Activated naive CD4-positive, alpha-beta T cell treated with anti-CD3 and anti-CD28 coated beads, Interleukin-2, amount 50 U/mL, for 24 hours (primary cell): Measurements from ENCODE around the gene ANXA6.

Experiments
- H3K27ac Mint-ChIP-seq: one replicate; pipeline ENCODE4 v1.8.0; 2021; ENCODE audit warnings: mild to moderate bottlenecking, mixed read lengths
- H3K27me3 Mint-ChIP-seq: one replicate; pipeline ENCODE4 v1.8.0; 2021; ENCODE audit warnings: mixed read lengths
- H3K36me3 Mint-ChIP-seq: one replicate; pipeline ENCODE4 v1.8.0; 2021; ENCODE audit warnings: mixed read lengths
- H3K4me1 Mint-ChIP-seq: one replicate; pipeline ENCODE4 v1.8.0; 2021; ENCODE audit warnings: mixed read lengths
- H3K4me3 Mint-ChIP-seq: one replicate; pipeline ENCODE4 v1.8.0; 2021; ENCODE audit warnings: mild to moderate bottlenecking, mixed read lengths
- H3K9me3 Mint-ChIP-seq: one replicate; pipeline ENCODE4 v1.8.0; 2021; ENCODE audit warnings: mixed read lengths

ANXA6 gene

GRCh38 chr5:151066920-151067319 lies 90.7 kb downstream of the ANXA6 start:
- H3K36me3 Mint-ChIP-seq = peaks cover under 1% of the 10 kb centered on the region
- H3K4me3 Mint-ChIP-seq = no peak overlapping the region
- peaks cover 77% of the 10 kb centered on the region for H3K4me1 Mint-ChIP-seq
- no peaks in the 10 kb centered on the region for H3K9me3 Mint-ChIP-seq
- no peaks in the 10 kb centered on the region for H3K27me3 Mint-ChIP-seq
- H3K27ac Mint-ChIP-seq = peak overlapping the region; percentile 32

- Mint-ChIP-seq H3K36me3 (peaks cover 10% of the 10 kb centered on the region), H3K4me3 (no peak overlapping the region), H3K27ac (peak overlapping the region; percentile 81), H3K9me3 (no peaks in the 10 kb centered on the region), H3K4me1 (peaks cover 77% of the 10 kb centered on the region), H3K27me3 (no peaks in the 10 kb centered on the region)
These were observed 92.0 kb downstream of the ANXA6 start for GRCh38 chr5:151065609-151066008.

- H3K9me3 Mint-ChIP-seq = no peaks in the 10 kb centered on the region
- H3K36me3 Mint-ChIP-seq = peaks cover 10% of the 10 kb centered on the region
- no peaks in the 10 kb centered on the region for H3K27me3 Mint-ChIP-seq
- H3K4me3 Mint-ChIP-seq = no peak overlapping the region
- H3K27ac Mint-ChIP-seq = no peak overlapping the region
- peaks cover 77% of the 10 kb centered on the region for H3K4me1 Mint-ChIP-seq
These were observed 92.6 kb downstream of the ANXA6 start for GRCh38 chr5:151064916-151065499.

GRCh38 chr5:151063142-151063989 lies 94.2 kb downstream of the ANXA6 start:
- H3K4me3 Mint-ChIP-seq = peak overlapping the region; percentile 3

GRCh38 chr5:151062405-151063141 lies 95.0 kb downstream of the ANXA6 start:
- H3K4me3 Mint-ChIP-seq = peak overlapping the region; percentile 3
- no peak overlapping the region for H3K27ac Mint-ChIP-seq
- peaks cover 15% of the 10 kb centered on the region for H3K36me3 Mint-ChIP-seq
- H3K4me1 Mint-ChIP-seq = peaks cover 64% of the 10 kb centered on the region
- H3K9me3 Mint-ChIP-seq = no peaks in the 10 kb centered on the region
- H3K27me3 Mint-ChIP-seq = no peaks in the 10 kb centered on the region

More at GRCh38 chr5:151063142-151063989, 94.2 kb downstream of the ANXA6 start:
- Mint-ChIP-seq H3K27ac (peak overlapping the region; percentile 93), H3K9me3 (no peaks in the 10 kb centered on the region), H3K27me3 (no peaks in the 10 kb centered on the region), H3K36me3 (peaks cover 15% of the 10 kb centered on the region), H3K4me1 (peaks cover 72% of the 10 kb centered on the region)

- Mint-ChIP-seq H3K4me3 (no peak overlapping the region), H3K27me3 (no peaks in the 10 kb centered on the region), H3K36me3 (peaks cover 15% of the 10 kb centered on the region), H3K9me3 (no peaks in the 10 kb centered on the region), H3K4me1 (peaks cover 48% of the 10 kb centered on the region), H3K27ac (no peak overlapping the region)
These were observed 96.8 kb downstream of the ANXA6 start for GRCh38 chr5:151060742-151061141.

- Mint-ChIP-seq H3K27ac (peak overlapping the region; percentile 97), H3K36me3 (peaks cover 15% of the 10 kb centered on the region), H3K4me1 (peaks cover 39% of the 10 kb centered on the region), H3K9me3 (no peaks in the 10 kb centered on the region), H3K27me3 (no peaks in the 10 kb centered on the region), H3K4me3 (peak overlapping the region; percentile 68)
These were observed 98.6 kb downstream of the ANXA6 start for GRCh38 chr5:151058891-151059489.

GRCh38 chr5:151058301-151058700 lies 99.3 kb downstream of the ANXA6 start:
- no peaks in the 10 kb centered on the region for H3K9me3 Mint-ChIP-seq
- H3K27me3 Mint-ChIP-seq = no peaks in the 10 kb centered on the region
- peaks cover 15% of the 10 kb centered on the region for H3K36me3 Mint-ChIP-seq
- peaks cover 37% of the 10 kb centered on the region for H3K4me1 Mint-ChIP-seq
- no peak overlapping the region for H3K27ac Mint-ChIP-seq
- no peak overlapping the region for H3K4me3 Mint-ChIP-seq

- no peaks in the 10 kb centered on the region for H3K27me3 Mint-ChIP-seq
- no peaks in the 10 kb centered on the region for H3K9me3 Mint-ChIP-seq
- peak overlapping the region; percentile 65 for H3K27ac Mint-ChIP-seq
- peaks cover 26% of the 10 kb centered on the region for H3K4me1 Mint-ChIP-seq
- H3K36me3 Mint-ChIP-seq = peaks cover 12% of the 10 kb centered on the region
- no peak overlapping the region for H3K4me3 Mint-ChIP-seq
These were observed 100.9 kb downstream of the ANXA6 start for GRCh38 chr5:151056379-151057325.

- Mint-ChIP-seq H3K27me3 (no peaks in the 10 kb centered on the region), H3K9me3 (no peaks in the 10 kb centered on the region), H3K4me1 (peaks cover 15% of the 10 kb centered on the region), H3K36me3 (peaks cover 5% of the 10 kb centered on the region), H3K4me3 (no peak overlapping the region), H3K27ac (peak overlapping the region; percentile 18)
These were observed 102.2 kb downstream of the ANXA6 start for GRCh38 chr5:151055336-151055735.

GRCh38 chr5:151054709-151055108 lies 102.9 kb downstream of the ANXA6 start:
- Mint-ChIP-seq H3K4me1 (peaks cover 9% of the 10 kb centered on the region), H3K9me3 (no peaks in the 10 kb centered on the region), H3K36me3 (peaks cover 4% of the 10 kb centered on the region), H3K27ac (no peak overlapping the region), H3K4me3 (no peak overlapping the region), H3K27me3 (no peaks in the 10 kb centered on the region)

GRCh38 chr5:151053796-151054462 lies 103.7 kb downstream of the ANXA6 start:
- H3K4me1 Mint-ChIP-seq = peaks cover 1% of the 10 kb centered on the region
- H3K36me3 Mint-ChIP-seq = no peaks in the 10 kb centered on the region
- no peak overlapping the region for H3K4me3 Mint-ChIP-seq
- H3K27me3 Mint-ChIP-seq = no peaks in the 10 kb centered on the region
- peak overlapping the region; percentile 76 for H3K27ac Mint-ChIP-seq
- H3K9me3 Mint-ChIP-seq = no peaks in the 10 kb centered on the region

- Mint-ChIP-seq H3K4me3 (no peak overlapping the region), H3K9me3 (no peaks in the 10 kb centered on the region), H3K4me1 (no peaks in the 10 kb centered on the region), H3K27me3 (no peaks in the 10 kb centered on the region), H3K36me3 (peaks cover 2% of the 10 kb centered on the region), H3K27ac (no peak overlapping the region)
These were observed 104.7 kb downstream of the ANXA6 start for GRCh38 chr5:151052836-151053235.

GRCh38 chr5:151051931-151052608 lies 105.5 kb downstream of the ANXA6 start:
- H3K27ac Mint-ChIP-seq = peak overlapping the region; percentile 1
- H3K27me3 Mint-ChIP-seq = no peaks in the 10 kb centered on the region
- no peaks in the 10 kb centered on the region for H3K4me1 Mint-ChIP-seq
- peaks cover 4% of the 10 kb centered on the region for H3K36me3 Mint-ChIP-seq
- no peak overlapping the region for H3K4me3 Mint-ChIP-seq
- no peaks in the 10 kb centered on the region for H3K9me3 Mint-ChIP-seq
